ENCODE measurements around the gene HMGN1. TPM values are rescaled to one million over a fixed set of nuclear protein-coding genes. Genes with fewer than 3 reads are reported as not detected.
A peak's percentile ranks its signal among the peaks of the same experiment; 100 is the strongest.

HMGN1 gene
- polyA plus RNA-seq, 1 donor (not counting 4 experiments of a cell fraction or from before 2014, with no cell fraction given): 245 TPM

DNA sequence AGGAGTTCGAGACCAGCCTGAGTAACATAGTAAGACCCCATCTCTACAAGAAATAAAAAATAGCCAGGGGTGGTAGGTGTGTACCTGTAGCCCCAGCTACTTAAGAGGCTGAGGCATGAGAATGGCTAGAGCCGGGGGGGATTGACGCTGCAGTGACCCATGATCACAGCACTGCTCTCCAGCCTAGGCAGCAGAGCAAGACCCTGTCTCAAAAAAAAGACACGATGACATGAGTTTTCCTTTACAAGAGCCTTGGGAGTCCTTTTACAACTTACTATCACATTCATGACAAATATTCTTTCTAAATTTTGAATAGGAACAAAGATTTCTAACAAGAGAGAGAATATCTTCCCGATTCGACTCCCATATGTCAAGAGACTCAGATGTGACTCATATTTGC, 32.2 kb downstream of the HMGN1 start:
- peaks cover 5% of the 10 kb centered on the region for H3K79me2 ChIP-seq (ENCODE audit: control insufficient read depth, insufficient read depth, low read length)
- FAIRE-seq (no peak), DNase-seq (ENCODE audit: low read depth, low spot score) (no peak)
- H3K9ac ChIP-seq (ENCODE audit: control insufficient read depth, extremely low read depth, insufficient read depth, low read length): no peak overlapping the region
- peak overlapping the region; percentile 26 for H3K27ac ChIP-seq (ENCODE audit: control insufficient read depth, insufficient read depth, low read length)
- no peaks in the 10 kb centered on the region for H3K27me3 ChIP-seq (ENCODE audit: control insufficient read depth, extremely low read depth, insufficient read depth, low read length)
- dilution Hi-C loops (cut with MboI; ENCODE audit: extremely low pct_ligation_motif_present, low sequenced_read_pairs): no loop called here
- no peaks in the 10 kb centered on the region for H3K9me3 ChIP-seq (ENCODE audit: control insufficient read depth, low read depth, low read length)
- no peak overlapping the region for H3K4me2 ChIP-seq (ENCODE audit: control insufficient read depth, extremely low read depth, insufficient read depth, low read depth, low read length)
- H4K20me1 ChIP-seq (ENCODE audit: control insufficient read depth, extremely low read depth, insufficient read depth, low read length): no peaks in the 10 kb centered on the region
- no peak overlapping the region for H3K4me3 ChIP-seq (ENCODE audit: control insufficient read depth in 2 of 3, extremely low read depth in 1 of 3, insufficient read depth in 2 of 3, low read depth in 1 of 3, low read length in 3 of 3)
- TF ChIP-seq EZH2 (IDR thresholded peaks at IDR 0.05; ENCODE audit: low read length): no peak
- TF ChIP-seq, protein P1, sequence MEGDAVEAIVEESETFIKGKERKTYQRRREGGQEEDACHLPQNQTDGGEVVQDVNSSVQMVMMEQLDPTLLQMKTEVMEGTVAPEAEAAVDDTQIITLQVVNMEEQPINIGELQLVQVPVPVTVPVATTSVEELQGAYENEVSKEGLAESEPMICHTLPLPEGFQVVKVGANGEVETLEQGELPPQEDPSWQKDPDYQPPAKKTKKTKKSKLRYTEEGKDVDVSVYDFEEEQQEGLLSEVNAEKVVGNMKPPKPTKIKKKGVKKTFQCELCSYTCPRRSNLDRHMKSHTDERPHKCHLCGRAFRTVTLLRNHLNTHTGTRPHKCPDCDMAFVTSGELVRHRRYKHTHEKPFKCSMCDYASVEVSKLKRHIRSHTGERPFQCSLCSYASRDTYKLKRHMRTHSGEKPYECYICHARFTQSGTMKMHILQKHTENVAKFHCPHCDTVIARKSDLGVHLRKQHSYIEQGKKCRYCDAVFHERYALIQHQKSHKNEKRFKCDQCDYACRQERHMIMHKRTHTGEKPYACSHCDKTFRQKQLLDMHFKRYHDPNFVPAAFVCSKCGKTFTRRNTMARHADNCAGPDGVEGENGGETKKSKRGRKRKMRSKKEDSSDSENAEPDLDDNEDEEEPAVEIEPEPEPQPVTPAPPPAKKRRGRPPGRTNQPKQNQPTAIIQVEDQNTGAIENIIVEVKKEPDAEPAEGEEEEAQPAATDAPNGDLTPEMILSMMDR (optimal IDR thresholded peaks at IDR 0.05 in 1 of 3, IDR thresholded peaks at IDR 0.05 in 1 of 3, conservative IDR thresholded peaks at IDR 0.05 in 1 of 3; ENCODE audit: extremely low read depth in 1 of 3, insufficient read depth in 2 of 3, low read length in 3 of 3): no peak
- no peaks in the 10 kb centered on the region for H3K36me3 ChIP-seq (ENCODE audit: control insufficient read depth in 2 of 2, extremely low read depth in 1 of 2, insufficient read depth in 2 of 2, low read length in 2 of 2)
- H3K9me1 ChIP-seq (ENCODE audit: control insufficient read depth, extremely low read depth, insufficient read depth, low read length): no peaks in the 10 kb centered on the region
- no peak overlapping the region for H2AFZ ChIP-seq (ENCODE audit: control insufficient read depth, low read length)
- peaks cover 47% of the 10 kb centered on the region for H3K4me1 ChIP-seq (ENCODE audit: control insufficient read depth, extremely low read depth, insufficient read depth, low read length)

- Histone ChIP-seq H3K9me3 (ENCODE audit: control insufficient read depth, low read depth, low read length) (no peaks in the 10 kb centered on the region), H3K4me3 (ENCODE audit: control insufficient read depth in 2 of 3, extremely low read depth in 1 of 3, insufficient read depth in 2 of 3, low read depth in 1 of 3, low read length in 3 of 3) (no peak overlapping the region), H3K4me2 (ENCODE audit: control insufficient read depth, extremely low read depth, insufficient read depth, low read depth, low read length) (peak overlapping the region; percentile 9), H3K36me3 (ENCODE audit: control insufficient read depth in 2 of 2, extremely low read depth in 1 of 2, insufficient read depth in 2 of 2, low read length in 2 of 2) (no peaks in the 10 kb centered on the region), H3K79me2 (ENCODE audit: control insufficient read depth, insufficient read depth, low read length) (peaks cover 13% of the 10 kb centered on the region), H3K4me1 (ENCODE audit: control insufficient read depth, extremely low read depth, insufficient read depth, low read length) (peaks cover 42% of the 10 kb centered on the region), H3K27me3 (ENCODE audit: control insufficient read depth, extremely low read depth, insufficient read depth, low read length) (no peaks in the 10 kb centered on the region), H3K9me1 (ENCODE audit: control insufficient read depth, extremely low read depth, insufficient read depth, low read length) (no peaks in the 10 kb centered on the region), H3K9ac (ENCODE audit: control insufficient read depth, extremely low read depth, insufficient read depth, low read length) (no peak overlapping the region), H2AFZ (ENCODE audit: control insufficient read depth, low read length) (no peak overlapping the region), H4K20me1 (ENCODE audit: control insufficient read depth, extremely low read depth, insufficient read depth, low read length) (no peaks in the 10 kb centered on the region), H3K27ac (ENCODE audit: control insufficient read depth, insufficient read depth, low read length) (peak overlapping the region; percentile 26)
- no peak for FAIRE-seq
- no peak for DNase-seq (ENCODE audit: low read depth, low spot score)
- dilution Hi-C loops (cut with MboI; ENCODE audit: extremely low pct_ligation_motif_present, low sequenced_read_pairs): no loop called here
- TF ChIP-seq, protein P1 (optimal IDR thresholded peaks at IDR 0.05 in 1 of 3, IDR thresholded peaks at IDR 0.05 in 1 of 3, conservative IDR thresholded peaks at IDR 0.05 in 1 of 3; ENCODE audit: extremely low read depth in 1 of 3, insufficient read depth in 2 of 3, low read length in 3 of 3): no peak
- no peak for TF ChIP-seq EZH2 (IDR thresholded peaks at IDR 0.05; ENCODE audit: low read length)
Observed at GRCh38 chr21:39315603-39316445, 33.1 kb downstream of the HMGN1 start.
